K562 (cell line): ENCODE results near the gene SNX15. TPM values are rescaled to one million over a fixed set of nuclear protein-coding genes. Genes with fewer than 3 reads are reported as not detected.
A peak's percentile ranks its signal among the peaks of the same experiment; 100 is the strongest.

ENCODE experiments used
- BCL6 ChIP-seq: fragments of 250-450 bp; sonication (Bioruptor Pico); IDR thresholded peaks from 2 replicates; pipeline ENCODE4 v1.4.0; 2020
- CBFA2T3 ChIP-seq: fragments of 450-650 bp; IDR thresholded peaks from 2 replicates; pipeline ENCODE4 v1.6.1; 2017
- CBX5 ChIP-seq: IDR thresholded peaks from 2 replicates; pipeline ENCODE4 v1.6.1; 2014; ENCODE audit warnings: low read depth, borderline replicate concordance
- CEBPG ChIP-seq, 3 experiments: fragments of 200-800 bp in 1 of 3; sonication (Bioruptor generic) in 1 of 3; sonication (generic) in 1 of 3; formaldehyde crosslinking in 1 of 3; IDR thresholded peaks in 2 of 3; conservative IDR thresholded peaks in 1 of 3; 2 replicates each; pipeline versions ENCODE4 v1.6.1 to v1.8.0; 2016 to 2022; ENCODE audit warnings: missing compliant biosample characterization in 2 of 3, missing genetic modification characterization in 2 of 3, mild to moderate bottlenecking in 1 of 3, missing genetic modification reagents in 1 of 3
- DNMT1 ChIP-seq: fragments of 450-650 bp; IDR thresholded peaks from 2 replicates; pipeline ENCODE4 v1.6.1; 2016; ENCODE audit warnings: antibody characterized with exemption, mild to moderate bottlenecking
- ESRRA ChIP-seq: fragments of 450-650 bp; IDR thresholded peaks from 2 replicates; pipeline ENCODE4 v1.6.1; 2014; ENCODE audit warnings: low read depth, mild to moderate bottlenecking, moderate library complexity, borderline replicate concordance
- HDAC1 ChIP-seq, 2 experiments: fragments of 450-650 bp; IDR thresholded peaks; 2 replicates each; pipeline ENCODE4 v1.6.1; 2016 to 2017; ENCODE audit warnings: inconsistent platforms in 1 of 2, mild to moderate bottlenecking in 1 of 2, moderate library complexity in 1 of 2
- HIVEP1 ChIP-seq: fragments of 250-450 bp; sonication (Bioruptor Pico); IDR thresholded peaks from 2 replicates; pipeline ENCODE4 v1.4.0; 2020; ENCODE audit warnings: mild to moderate bottlenecking
- JUNB ChIP-seq: fragments of 450-650 bp; formaldehyde crosslinking; conservative IDR thresholded peaks from 2 replicates; pipeline ENCODE4 v1.4.0; 2020; ENCODE audit warnings: mild to moderate bottlenecking
- POLR3G ChIP-seq: IDR thresholded peaks from 2 replicates; pipeline ENCODE4 v1.6.1; 2011; ENCODE audit not compliant: insufficient read length, insufficient replicate concordance; ENCODE audit errors: extremely low read depth
- SETDB1 ChIP-seq: IDR thresholded peaks from one replicate; pipeline ENCODE4 v1.6.1; 2012; ENCODE audit warnings: low read length, control low read depth, inconsistent platforms
- TCF7 ChIP-seq: sonication (generic); IDR thresholded peaks from 2 replicates; pipeline ENCODE4 v1.6.1; 2016; ENCODE audit warnings: antibody characterized with exemption, borderline replicate concordance
- ZNF197 ChIP-seq: fragments of 200-800 bp; sonication (Bioruptor generic); IDR thresholded peaks from 2 replicates; pipeline ENCODE4 v1.6.1; 2016; ENCODE audit warnings: low read depth, missing genetic modification characterization, missing compliant biosample characterization
- ZNF263 ChIP-seq: sonication (generic); formaldehyde crosslinking; IDR thresholded peaks from 2 replicates; pipeline ENCODE4 v1.8.0; 2022; ENCODE audit warnings: mild to moderate bottlenecking, missing genetic modification reagents, borderline replicate concordance
- polyA plus RNA-seq, 8 experiments: library from polyadenylated mRNA; depleted of rRNA in 4 of 8; stranded (reverse) in 5 of 8; unstranded in 3 of 8; fragments of >200 nt; fragmentation: Nextera tagmentation in 2 of 8; fragmentation: Illumina TruSeq in 1 of 8; extraction: Ambion mirVana in 2 of 8; extraction: Trizol in 1 of 8; gene quantifications; 2 replicates each; pipeline versions ENCODE4 v1.2.1 to v1.2.3, GENCODE V29; 2011 to 2014; ENCODE audit warnings: inconsistent platforms in 1 of 8, missing spikeins in 1 of 8
- total RNA-seq, 7 experiments: library from RNA; depleted of rRNA in 6 of 7; stranded (reverse); fragments of >200 nt in 6 of 7; fragmentation: Illumina TruSeq in 2 of 7; extraction: Trizol in 2 of 7; gene quantifications; 2 replicates each; pipeline versions ENCODE4 v1.2.1 to v1.2.3, GENCODE V29; 2011 to 2021; ENCODE audit warnings: low replicate concordance in 1 of 7
- TF ChIP-seq, protein P1 (sequence below): fragments of 250-450 bp; sonication (Bioruptor Pico); IDR thresholded peaks from 2 replicates; pipeline ENCODE4 v1.5.0; 2021
- TF ChIP-seq, protein P2 (sequence below): fragments of 450-650 bp; formaldehyde crosslinking; IDR thresholded peaks from 2 replicates; pipeline ENCODE4 v1.4.0; 2020; ENCODE audit warnings: mild to moderate bottlenecking, moderate library complexity
- TF ChIP-seq, protein P3 (sequence below): fragments of 200-400 bp; formaldehyde crosslinking; IDR thresholded peaks from 2 replicates; pipeline ENCODE4 v1.6.1; 2017; ENCODE audit warnings: mild to moderate bottlenecking, low read depth, low read length, moderate library complexity
- TF ChIP-seq, protein P4 (sequence below): fragments of 250-450 bp; sonication (Bioruptor Pico); IDR thresholded peaks from 2 replicates; pipeline ENCODE4 v1.5.0; 2022; ENCODE audit warnings: mild to moderate bottlenecking
- TF ChIP-seq, protein P5 (sequence below): fragments of 250-450 bp; sonication (Bioruptor Pico); IDR thresholded peaks from 2 replicates; pipeline ENCODE4 v1.4.0; 2020; ENCODE audit warnings: mild to moderate bottlenecking

The SNX15 gene
- total and polyA plus RNA-seq, 9 of the 15 experiments (the other 6 are each of a cell fraction or from before 2014, with no cell fraction given) = 1.8 to 27.8 (median 15.2) TPM

DNA sequence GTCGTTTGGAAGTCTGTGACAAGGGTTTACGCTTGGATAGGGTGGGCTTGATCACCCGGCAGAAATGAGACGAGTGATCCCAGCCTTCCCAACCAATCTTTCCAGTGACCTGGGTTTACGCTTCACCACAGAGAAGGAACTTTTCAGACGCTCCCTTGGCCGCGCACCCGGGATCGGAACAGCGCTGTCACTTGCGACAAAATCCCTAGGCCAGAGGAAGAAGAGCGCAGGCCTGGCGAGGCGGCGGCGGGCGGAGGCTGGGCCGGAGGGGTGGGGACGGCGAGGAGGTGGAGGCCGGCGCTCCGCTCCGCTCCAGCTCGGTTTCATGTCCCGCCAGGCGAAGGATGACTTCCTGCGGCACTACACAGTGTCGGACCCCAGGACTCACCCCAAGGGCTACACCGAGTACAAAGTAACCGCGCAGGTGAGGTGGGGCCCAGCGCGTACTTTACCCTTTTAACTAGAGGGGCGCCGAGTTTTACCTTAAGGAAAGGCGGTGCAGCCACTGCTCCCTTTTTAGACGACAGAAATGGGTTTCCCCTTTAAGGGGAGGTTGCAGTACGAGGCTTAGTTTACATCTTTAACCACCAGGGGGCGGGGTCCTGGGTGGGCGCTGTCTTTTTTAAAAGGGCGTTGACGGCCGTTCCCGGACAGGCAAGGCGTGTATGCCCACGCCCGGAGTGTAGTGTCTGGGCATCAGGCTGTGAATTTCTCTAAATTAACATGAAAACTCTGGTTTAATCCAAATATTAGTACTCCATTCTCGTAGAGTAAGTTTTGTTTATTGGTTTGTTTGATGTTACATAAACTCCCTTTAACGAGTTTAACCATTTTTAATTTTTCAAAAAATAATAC, at the start of gene SNX15 (continued):
- no peak for TF ChIP-seq CEBPG (CRISPR knock-in tag; IDR thresholded peaks at IDR 0.05)
- TF ChIP-seq CEBPG (tag; conservative IDR thresholded peaks at IDR 0.05 in 1 of 2, IDR thresholded peaks at IDR 0.05 in 1 of 2) = no peak
- TF ChIP-seq JUNB (CRISPR knock-in tag) = no peak
- TF ChIP-seq HIVEP1 (CRISPR knock-in tag) = no peak
- TF ChIP-seq, protein P1, sequence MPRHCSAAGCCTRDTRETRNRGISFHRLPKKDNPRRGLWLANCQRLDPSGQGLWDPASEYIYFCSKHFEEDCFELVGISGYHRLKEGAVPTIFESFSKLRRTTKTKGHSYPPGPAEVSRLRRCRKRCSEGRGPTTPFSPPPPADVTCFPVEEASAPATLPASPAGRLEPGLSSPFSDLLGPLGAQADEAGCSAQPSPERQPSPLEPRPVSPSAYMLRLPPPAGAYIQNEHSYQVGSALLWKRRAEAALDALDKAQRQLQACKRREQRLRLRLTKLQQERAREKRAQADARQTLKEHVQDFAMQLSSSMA (CRISPR knock-in tag) = no peak
- no peak for TF ChIP-seq POLR3G
- no peak for TF ChIP-seq BCL6 (CRISPR knock-in tag)
- no peak for TF ChIP-seq CBX5
- TF ChIP-seq TCF7 = no peak
- TF ChIP-seq, protein P2, sequence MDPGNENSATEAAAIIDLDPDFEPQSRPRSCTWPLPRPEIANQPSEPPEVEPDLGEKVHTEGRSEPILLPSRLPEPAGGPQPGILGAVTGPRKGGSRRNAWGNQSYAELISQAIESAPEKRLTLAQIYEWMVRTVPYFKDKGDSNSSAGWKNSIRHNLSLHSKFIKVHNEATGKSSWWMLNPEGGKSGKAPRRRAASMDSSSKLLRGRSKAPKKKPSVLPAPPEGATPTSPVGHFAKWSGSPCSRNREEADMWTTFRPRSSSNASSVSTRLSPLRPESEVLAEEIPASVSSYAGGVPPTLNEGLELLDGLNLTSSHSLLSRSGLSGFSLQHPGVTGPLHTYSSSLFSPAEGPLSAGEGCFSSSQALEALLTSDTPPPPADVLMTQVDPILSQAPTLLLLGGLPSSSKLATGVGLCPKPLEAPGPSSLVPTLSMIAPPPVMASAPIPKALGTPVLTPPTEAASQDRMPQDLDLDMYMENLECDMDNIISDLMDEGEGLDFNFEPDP (CRISPR knock-in tag) = no peak
- no peak for TF ChIP-seq ZNF197 (CRISPR knock-in tag)
- no peak for TF ChIP-seq CBFA2T3
- TF ChIP-seq, protein P3, sequence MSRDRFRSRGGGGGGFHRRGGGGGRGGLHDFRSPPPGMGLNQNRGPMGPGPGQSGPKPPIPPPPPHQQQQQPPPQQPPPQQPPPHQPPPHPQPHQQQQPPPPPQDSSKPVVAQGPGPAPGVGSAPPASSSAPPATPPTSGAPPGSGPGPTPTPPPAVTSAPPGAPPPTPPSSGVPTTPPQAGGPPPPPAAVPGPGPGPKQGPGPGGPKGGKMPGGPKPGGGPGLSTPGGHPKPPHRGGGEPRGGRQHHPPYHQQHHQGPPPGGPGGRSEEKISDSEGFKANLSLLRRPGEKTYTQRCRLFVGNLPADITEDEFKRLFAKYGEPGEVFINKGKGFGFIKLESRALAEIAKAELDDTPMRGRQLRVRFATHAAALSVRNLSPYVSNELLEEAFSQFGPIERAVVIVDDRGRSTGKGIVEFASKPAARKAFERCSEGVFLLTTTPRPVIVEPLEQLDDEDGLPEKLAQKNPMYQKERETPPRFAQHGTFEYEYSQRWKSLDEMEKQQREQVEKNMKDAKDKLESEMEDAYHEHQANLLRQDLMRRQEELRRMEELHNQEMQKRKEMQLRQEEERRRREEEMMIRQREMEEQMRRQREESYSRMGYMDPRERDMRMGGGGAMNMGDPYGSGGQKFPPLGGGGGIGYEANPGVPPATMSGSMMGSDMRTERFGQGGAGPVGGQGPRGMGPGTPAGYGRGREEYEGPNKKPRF = no peak
- peak; percentile 57 for TF ChIP-seq ESRRA
- no peak for TF ChIP-seq DNMT1
- peak in 1 of 2 experiments; percentile 46; a peak in 1 of 4 replicates for TF ChIP-seq HDAC1 (IDR thresholded peaks at IDR 0.05)
- TF ChIP-seq, protein P4, sequence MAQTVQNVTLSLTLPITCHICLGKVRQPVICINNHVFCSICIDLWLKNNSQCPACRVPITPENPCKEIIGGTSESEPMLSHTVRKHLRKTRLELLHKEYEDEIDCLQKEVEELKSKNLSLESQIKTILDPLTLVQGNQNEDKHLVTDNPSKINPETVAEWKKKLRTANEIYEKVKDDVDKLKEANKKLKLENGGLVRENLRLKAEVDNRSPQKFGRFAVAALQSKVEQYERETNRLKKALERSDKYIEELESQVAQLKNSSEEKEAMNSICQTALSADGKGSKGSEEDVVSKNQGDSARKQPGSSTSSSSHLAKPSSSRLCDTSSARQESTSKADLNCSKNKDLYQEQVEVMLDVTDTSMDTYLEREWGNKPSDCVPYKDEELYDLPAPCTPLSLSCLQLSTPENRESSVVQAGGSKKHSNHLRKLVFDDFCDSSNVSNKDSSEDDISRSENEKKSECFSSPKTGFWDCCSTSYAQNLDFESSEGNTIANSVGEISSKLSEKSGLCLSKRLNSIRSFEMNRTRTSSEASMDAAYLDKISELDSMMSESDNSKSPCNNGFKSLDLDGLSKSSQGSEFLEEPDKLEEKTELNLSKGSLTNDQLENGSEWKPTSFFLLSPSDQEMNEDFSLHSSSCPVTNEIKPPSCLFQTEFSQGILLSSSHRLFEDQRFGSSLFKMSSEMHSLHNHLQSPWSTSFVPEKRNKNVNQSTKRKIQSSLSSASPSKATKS (CRISPR knock-in tag) = no peak
- no peak for TF ChIP-seq SETDB1
- peak; percentile 66; the same call in 1 of the 2 replicates for TF ChIP-seq ZNF263 (CRISPR knock-in tag)
- TF ChIP-seq, protein P5, sequence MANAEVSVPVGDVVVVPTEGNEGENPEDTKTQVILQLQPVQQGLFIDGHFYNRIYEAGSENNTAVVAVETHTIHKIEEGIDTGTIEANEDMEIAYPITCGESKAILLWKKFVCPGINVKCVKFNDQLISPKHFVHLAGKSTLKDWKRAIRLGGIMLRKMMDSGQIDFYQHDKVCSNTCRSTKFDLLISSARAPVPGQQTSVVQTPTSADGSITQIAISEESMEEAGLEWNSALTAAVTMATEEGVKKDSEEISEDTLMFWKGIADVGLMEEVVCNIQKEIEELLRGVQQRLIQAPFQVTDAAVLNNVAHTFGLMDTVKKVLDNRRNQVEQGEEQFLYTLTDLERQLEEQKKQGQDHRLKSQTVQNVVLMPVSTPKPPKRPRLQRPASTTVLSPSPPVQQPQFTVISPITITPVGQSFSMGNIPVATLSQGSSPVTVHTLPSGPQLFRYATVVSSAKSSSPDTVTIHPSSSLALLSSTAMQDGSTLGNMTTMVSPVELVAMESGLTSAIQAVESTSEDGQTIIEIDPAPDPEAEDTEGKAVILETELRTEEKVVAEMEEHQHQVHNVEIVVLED (CRISPR knock-in tag) = no peak
